Measurements from ENCODE around the gene DENND2C.
"Not testable (repeated sequence)": the region's sequence is repeated elsewhere in the genome, so short reads cannot be mapped to it uniquely, and the experiment has no call there.

The DENND2C gene

GRCh38 chr1:114586513-114587047, 83.3 kb downstream of the DENND2C start:
- no peak for TF ChIP-seq CTCF (IDR thresholded peaks at IDR 0.05)
- no peaks in the 10 kb centered on the region for H3K36me3 ChIP-seq
- peaks cover 5 to 6% of the 10 kb centered on the region in 2 experiments for H3K4me1 ChIP-seq (ENCODE audit: control insufficient read depth in 1 of 2, insufficient read depth in 1 of 2, low read depth in 1 of 2, low read length in 1 of 2)
- H3K4me3 ChIP-seq (ENCODE audit: low read depth in 1 of 2, low read length in 1 of 2) = no peak overlapping the region
- no peaks in the 10 kb centered on the region for H3K9me3 ChIP-seq
- peaks cover 37% of the 10 kb centered on the region for H3K27me3 ChIP-seq
- no peak overlapping the region for H3K27ac ChIP-seq

- no peaks in the 10 kb centered on the region for H3K36me3 ChIP-seq
- TF ChIP-seq CTCF (IDR thresholded peaks at IDR 0.05) = no peak
- peaks cover 13 to 15% of the 10 kb centered on the region in 2 experiments for H3K4me1 ChIP-seq (ENCODE audit: control insufficient read depth in 1 of 2, insufficient read depth in 1 of 2, low read depth in 1 of 2, low read length in 1 of 2)
- peaks cover 37% of the 10 kb centered on the region for H3K27me3 ChIP-seq
- no peak overlapping the region for H3K4me3 ChIP-seq (ENCODE audit: low read depth in 1 of 2, low read length in 1 of 2)
- no peak overlapping the region for H3K27ac ChIP-seq
- no peaks in the 10 kb centered on the region for H3K9me3 ChIP-seq
Measured at GRCh38 chr1:114585231-114585630, 84.6 kb downstream of the DENND2C start.

GRCh38 chr1:114581335-114582287, 88.2 kb downstream of the DENND2C start, which contains the start of gene BCAS2:
Gene BCAS2 (minus strand): TSS chr1:114581615. CDS start chr1:114581591, 24 bp downstream.
- H3K27me3 ChIP-seq = peaks cover 17% of the 10 kb centered on the region
- no peak for TF ChIP-seq CTCF (IDR thresholded peaks at IDR 0.05)
- H3K36me3 ChIP-seq = peaks cover 19% of the 10 kb centered on the region
- H3K27ac ChIP-seq = peak within 1 kb of the TSS; percentile 88
- H3K4me1 ChIP-seq (ENCODE audit: control insufficient read depth in 1 of 2, insufficient read depth in 1 of 2, low read depth in 1 of 2, low read length in 1 of 2) = peaks cover 13 to 15% of the 10 kb centered on the region in 2 experiments
- H3K4me3 ChIP-seq (ENCODE audit: low read depth in 1 of 2, low read length in 1 of 2) = peak within 1 kb of the TSS; percentile 67 to 78
- H3K9me3 ChIP-seq = no peaks in the 10 kb centered on the region

- no peaks in the 10 kb centered on the region for H3K27me3 ChIP-seq
- no peak overlapping the region for H3K27ac ChIP-seq
- no peak overlapping the region for H3K4me3 ChIP-seq (ENCODE audit: low read depth in 1 of 2, low read length in 1 of 2)
- no peak for TF ChIP-seq CTCF (IDR thresholded peaks at IDR 0.05)
- H3K9me3 ChIP-seq = no peaks in the 10 kb centered on the region
- H3K4me1 ChIP-seq (ENCODE audit: control insufficient read depth in 1 of 2, insufficient read depth in 1 of 2, low read depth in 1 of 2, low read length in 1 of 2) = no peaks in the 10 kb centered on the region
- peaks cover 67% of the 10 kb centered on the region for H3K36me3 ChIP-seq
Measured at GRCh38 chr1:114574365-114574764, 95.5 kb downstream of the DENND2C start.

DNA sequence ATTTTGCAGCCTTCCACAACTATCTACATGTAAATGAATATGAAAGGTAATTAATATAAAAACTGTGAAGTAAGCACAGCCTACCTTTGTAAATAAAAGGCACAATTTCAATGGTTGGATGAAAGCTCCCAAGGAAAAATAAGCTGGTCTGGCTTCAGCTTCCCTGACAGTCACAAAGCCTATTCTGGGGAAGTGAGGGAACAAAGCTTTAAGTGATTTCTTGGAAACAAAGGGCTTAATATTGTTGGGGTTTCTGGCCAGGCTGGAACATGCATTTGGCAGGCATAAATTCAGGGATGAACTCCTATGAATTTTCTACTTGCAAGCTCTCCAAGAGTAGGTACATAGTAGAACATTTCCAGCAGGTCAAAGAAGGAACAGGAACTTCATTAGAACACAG, 105.7 kb downstream of the DENND2C start:
- Histone ChIP-seq H3K4me1 (ENCODE audit: control insufficient read depth in 1 of 2, insufficient read depth in 1 of 2, low read depth in 1 of 2, low read length in 1 of 2) (peaks cover 8 to 17% of the 10 kb centered on the region in 2 experiments), H3K27me3 (no peaks in the 10 kb centered on the region), H3K4me3 (ENCODE audit: low read depth in 1 of 2, low read length in 1 of 2) (no peak overlapping the region), H3K27ac (no peak overlapping the region), H3K9me3 (no peaks in the 10 kb centered on the region), H3K36me3 (peaks cover 34% of the 10 kb centered on the region)
- TF ChIP-seq CTCF (IDR thresholded peaks at IDR 0.05) = no peak

GRCh38 chr1:114562978-114563510, 106.8 kb downstream of the DENND2C start:
- not testable (repeated sequence) for H3K27me3 ChIP-seq; H3K4me3 ChIP-seq (ENCODE audit: low read depth in 1 of 2, low read length in 1 of 2); H3K27ac ChIP-seq; H3K9me3 ChIP-seq
- Histone ChIP-seq H3K36me3 (peaks cover 23% of the 10 kb centered on the region), H3K4me1 (ENCODE audit: control insufficient read depth in 1 of 2, insufficient read depth in 1 of 2, low read depth in 1 of 2, low read length in 1 of 2) (peaks cover 10 to 23% of the 10 kb centered on the region in 2 experiments)
